HCT116 (cell line): Measurements from ENCODE around the gene PAX7. TPM values are rescaled to one million over a fixed set of nuclear protein-coding genes. Genes with fewer than 3 reads are reported as not detected.

ENCODE experiments used
- ATAC-seq: fragments of 200-7000 bp; cut with Tn5 transposase; 2 replicates; pipeline ENCODE4 v1.9.1; 2020; ENCODE audit warnings: mild to moderate bottlenecking, moderate library complexity
- BruUV-seq: library from RNA; stranded (reverse); fragments of 400-500 nt; replicated peaks from 2 replicates; lab custom pipeline; 2021; lab: Mats Ljungman, UMichigan
- CTCF ChIA-PET: fragments of 300-600 bp; sonication (Branson Sonifier 250); formaldehyde crosslinking; loops from one replicate; lab custom pipeline; 2021; ENCODE audit warnings: antibody characterized with exemption; lab: Charles Lee
- POLR2A ChIA-PET: fragments of 300-600, 350-600 bp; sonication (Branson Sonifier 250); formaldehyde crosslinking; loops from one replicate; lab custom pipeline; 2021; ENCODE audit warnings: antibody characterized with exemption; lab: Charles Lee
- RAD21 ChIA-PET, 2 experiments: fragments of 300-600 bp; sonication (Branson Sonifier 250); formaldehyde crosslinking; loops; one replicate each; lab custom pipeline; 2023; ENCODE audit warnings: low total read pairs in 2 of 2; ENCODE audit not compliant: uncharacterized antibody in 2 of 2, unreplicated experiment in 2 of 2, low non-redundant PET in 1 of 2; lab: Charles Lee
- DNase-seq: peaks from one replicate; pipeline ENCODE4 v3.0.0-alpha.2; 2010; ENCODE audit warnings: low read depth, low spot score
- H2AFZ ChIP-seq: fragments of 200-600 bp; shearing (Covaris generic), sonication (generic); 2 replicates; pipeline ENCODE4 v1.6.1; 2017; ENCODE audit warnings: low read depth, mixed run types, mixed read lengths, antibody characterized with exemption, low read length; ENCODE audit not compliant: poor library complexity, severe bottlenecking
- H3K27ac ChIP-seq: 2 replicates; pipeline ENCODE4 v1.5.1; 2012; ENCODE audit warnings: low read depth, low read length
- H3K27me3 ChIP-seq: fragments of 200-600 bp; sonication (generic); 2 replicates; pipeline ENCODE4 v1.6.1; 2016; ENCODE audit warnings: mixed run types, low read length, mixed read lengths; ENCODE audit not compliant: insufficient read depth
- H3K36me3 ChIP-seq, 2 experiments: fragments of 200-500 bp in 1 of 2; fragments of 200-600 bp in 1 of 2; sonication (Bioruptor generic) in 1 of 2; sonication (generic) in 1 of 2; 2 replicates each; pipeline versions ENCODE4 v1.5.1 to v1.6.1; 2014 to 2016; ENCODE audit warnings: low read length in 2 of 2, inconsistent platforms in 1 of 2, mixed read lengths in 1 of 2, mixed run types in 1 of 2; ENCODE audit not compliant: insufficient read depth in 2 of 2, control insufficient read depth in 1 of 2
- H3K4me1 ChIP-seq, 2 experiments: fragments of 200-600 bp in 1 of 2; sonication (generic) in 1 of 2; 2 replicates each; pipeline versions ENCODE4 v1.5.1 to v1.6.1; 2012 to 2017; ENCODE audit warnings: low read length in 2 of 2, inconsistent platforms in 1 of 2, mild to moderate bottlenecking in 1 of 2, mixed read lengths in 1 of 2, mixed run types in 1 of 2, moderate library complexity in 1 of 2; ENCODE audit not compliant: insufficient read depth in 2 of 2, control insufficient read depth in 1 of 2
- H3K4me2 ChIP-seq: fragments of 200-600 bp; sonication (generic); 2 replicates; pipeline ENCODE4 v1.6.1; 2017; ENCODE audit warnings: mixed run types, low read length, mixed read lengths
- H3K4me3 ChIP-seq, 2 experiments: fragments of 200-600 bp in 1 of 2; sonication (generic) in 1 of 2; replicated peaks in 1 of 2; 2 replicates each; pipeline ENCODE4 v1.5.1; 2011 to 2016; ENCODE audit warnings: low read length in 2 of 2, control low read depth in 1 of 2, low read depth in 1 of 2, mild to moderate bottlenecking in 1 of 2, mixed read lengths in 1 of 2, mixed run types in 1 of 2
- H3K79me2 ChIP-seq: fragments of 200-600 bp; sonication (generic); 2 replicates; pipeline ENCODE4 v1.6.1; 2017; ENCODE audit warnings: mild to moderate bottlenecking, mixed run types, low read length, moderate library complexity, mixed read lengths; ENCODE audit not compliant: insufficient read depth
- H3K9ac ChIP-seq: fragments of 200-600 bp; sonication (generic); 2 replicates; pipeline ENCODE4 v1.6.1; 2016; ENCODE audit warnings: low read length, mixed read lengths
- H3K9me2 ChIP-seq: fragments of 200-600 bp; sonication (generic), shearing (Covaris generic); 2 replicates; pipeline ENCODE4 v1.6.1; 2017; ENCODE audit warnings: mixed run types, mild to moderate bottlenecking, moderate library complexity; ENCODE audit not compliant: insufficient read depth
- H3K9me3 ChIP-seq, 2 experiments: fragments of 200-500 bp in 1 of 2; fragments of 200-600 bp in 1 of 2; sonication (Bioruptor generic) in 1 of 2; sonication (generic) in 1 of 2; 2 replicates each; pipeline ENCODE4 v1.6.1; 2014 to 2017; ENCODE audit warnings: low read length in 2 of 2, mixed read lengths in 2 of 2, inconsistent platforms in 1 of 2, low read depth in 1 of 2, mild to moderate bottlenecking in 1 of 2, mixed run types in 1 of 2, moderate library complexity in 1 of 2; ENCODE audit not compliant: control insufficient read depth in 1 of 2, insufficient read depth in 1 of 2
- H4K20me1 ChIP-seq: fragments of 200-600 bp; sonication (generic), shearing (Covaris generic); 2 replicates; pipeline ENCODE4 v1.6.1; 2017; ENCODE audit warnings: mixed run types, mild to moderate bottlenecking, moderate library complexity; ENCODE audit not compliant: insufficient read depth
- CEBPB ChIP-seq: IDR thresholded peaks from 2 replicates; pipeline ENCODE4 v1.6.1; 2012; ENCODE audit warnings: low read depth
- CTCF ChIP-seq, 3 experiments: fragments of 200-600 bp in 1 of 3; sonication (generic) in 1 of 3; IDR thresholded peaks in 2 of 3; conservative IDR thresholded peaks in 1 of 3; 2 replicates each; pipeline ENCODE4 v1.5.1; 2012 to 2017; ENCODE audit warnings: low read depth in 2 of 3, low read length in 2 of 3, antibody characterized with exemption in 1 of 3, borderline replicate concordance in 1 of 3, control low read depth in 1 of 3, mild to moderate bottlenecking in 1 of 3, mixed read lengths in 1 of 3, mixed run types in 1 of 3, moderate library complexity in 1 of 3; ENCODE audit not compliant: insufficient read depth in 1 of 3
- ELF1 ChIP-seq: IDR thresholded peaks from 2 replicates; pipeline ENCODE4 v1.6.1; 2012; ENCODE audit warnings: low read depth, borderline replicate concordance
- FOSL1 ChIP-seq: IDR thresholded peaks from 2 replicates; pipeline ENCODE4 v1.6.1; 2012; ENCODE audit warnings: low read depth
- POLR2AphosphoS5 ChIP-seq: IDR thresholded peaks from 2 replicates; pipeline ENCODE4 v1.6.1; 2011; ENCODE audit warnings: mild to moderate bottlenecking, low read depth, low read length, moderate library complexity
- REST ChIP-seq: IDR thresholded peaks from 2 replicates; pipeline ENCODE4 v1.6.1; 2012; ENCODE audit warnings: low read depth
- SRF ChIP-seq: IDR thresholded peaks from 2 replicates; pipeline ENCODE4 v1.6.1; 2012; ENCODE audit warnings: low read depth
- ZBTB33 ChIP-seq: IDR thresholded peaks from 2 replicates; pipeline ENCODE4 v1.6.1; 2011; ENCODE audit warnings: mild to moderate bottlenecking, low read length, moderate library complexity; ENCODE audit not compliant: insufficient replicate concordance; ENCODE audit errors: extremely low read depth
- intact Hi-C: fragments of 100-400 bp; cut with micrococcal nuclease; formaldehyde crosslinking; loops from 2 replicates; pipeline ENCODE4 v1.10.0; 2022
- total RNA-seq: library from RNA; stranded (reverse); gene quantifications from one replicate; pipeline ENCODE4 v1.2.1, GENCODE V29; 2021; ENCODE audit not compliant: unreplicated experiment

PAX7 gene
- total RNA-seq, 1 experiment from 2014 or later: not detected

- CTCF ChIA-PET: interaction anchor here (1.1 kb wide), 1 partner anchor 198 kb away, joined by 7 read pairs; no protein-coding TSS in a partner anchor
- Histone ChIP-seq H3K9me2 (no peaks in the 10 kb centered on the region), H3K27ac (no peak overlapping the region), H3K36me3 (no peaks in the 10 kb centered on the region), H2AFZ (no peak overlapping the region), H3K4me3 (no peak overlapping the region), H3K9ac (no peak overlapping the region), H3K9me3 (no peaks in the 10 kb centered on the region), H3K4me1 (no peaks in the 10 kb centered on the region), H4K20me1 (no peaks in the 10 kb centered on the region), H3K27me3 (peaks cover 21% of the 10 kb centered on the region), H3K4me2 (no peak overlapping the region), H3K79me2 (no peaks in the 10 kb centered on the region)
- intact Hi-C loops: no loop called here
- no TSS peak for BruUV-seq
- TF ChIP-seq POLR2AphosphoS5 (no peak), CTCF (IDR thresholded peaks at IDR 0.05 in 2 of 3, conservative IDR thresholded peaks at IDR 0.05 in 1 of 3; ENCODE audit: borderline replicate concordance in 1 of 3, insufficient read depth in 1 of 3, low read depth in 2 of 3, low read length in 2 of 3) (no peak), CEBPB (no peak), REST (no peak), ZBTB33 (no peak), FOSL1 (no peak), ELF1 (no peak), SRF (no peak)
- RAD21 ChIA-PET: interaction anchor here in 1 of 2 experiments (1.0 kb wide), 1 partner anchor 197 kb away, joined by 3 read pairs; no protein-coding TSS in a partner anchor
- DNase-seq (no peak), ATAC-seq (no peak)
- POLR2A ChIA-PET: no interaction called here
Observed at GRCh38 chr1:18795002-18795689, 164.5 kb downstream of the PAX7 start.
